Gastrocnemius medialis (tissue), 4 donors: Measurements from ENCODE around the gene AUTS2. TPM values are rescaled to one million over a fixed set of nuclear protein-coding genes. Genes with fewer than 3 reads are reported as not detected.

Experiments
- ATAC-seq, 2 donors: fragments of 150-250 bp; one replicate each; pipeline ENCODE4 v1.9.1; 2016
- DNase-seq, 2 donors: peaks; one replicate each; pipeline ENCODE4 v3.0.0-alpha.2; 2019
- H3K27ac ChIP-seq, 4 donors: fragments of 200-600 bp; sonication (generic); 1 replicate in 1 of 4; 2 replicates in 3 of 4; pipeline ENCODE4 v1.5.1; 2016 to 2018; ENCODE audit warnings: mild to moderate bottlenecking in 2 of 4, moderate library complexity in 1 of 4
- H3K27me3 ChIP-seq, 3 donors: fragments of 200-600 bp; sonication (generic) in 2 of 3; 1 replicate in 1 of 3; 2 replicates in 2 of 3; pipeline versions ENCODE4 v1.5.1 to v1.6.0; 2016 to 2019; ENCODE audit warnings: mild to moderate bottlenecking in 1 of 3, moderate library complexity in 1 of 3
- H3K36me3 ChIP-seq, 2 donors: fragments of 200-600 bp; sonication (generic) in 1 of 2; one replicate each; pipeline ENCODE4 v1.5.1; 2017 to 2018
- H3K4me1 ChIP-seq, 2 donors: fragments of 200-600 bp; sonication (generic) in 1 of 2; one replicate each; pipeline ENCODE4 v1.5.1; 2016 to 2017; ENCODE audit warnings: mild to moderate bottlenecking in 2 of 2
- H3K4me3 ChIP-seq, 4 donors: fragments of 200-600 bp; sonication (generic) in 3 of 4; 1 replicate in 1 of 4; 2 replicates in 3 of 4; pipeline ENCODE4 v1.5.1; 2016 to 2019; ENCODE audit warnings: mild to moderate bottlenecking in 2 of 4
- H3K9me3 ChIP-seq, 3 donors: fragments of 200-600 bp; sonication (generic) in 2 of 3; 1 replicate in 1 of 3; 2 replicates in 2 of 3; pipeline ENCODE4 v1.5.1; 2016 to 2019
- CTCF ChIP-seq, 5 experiments: fragments of 450-650 bp in 3 of 5; fragments of 200-600 bp in 2 of 5; sonication (generic) in 2 of 5; IDR thresholded peaks in 4 of 5; conservative IDR thresholded peaks in 1 of 5; 1 replicate in 4 of 5; 2 replicates in 1 of 5; pipeline ENCODE4 v1.5.1; 2016 to 2019; ENCODE audit warnings: antibody characterized with exemption in 5 of 5, mild to moderate bottlenecking in 3 of 5, moderate library complexity in 3 of 5
- POLR2A ChIP-seq, 2 donors: fragments of 450-650 bp; IDR thresholded peaks; one replicate each; pipeline ENCODE4 v1.6.1; 2017; ENCODE audit warnings: antibody characterized with exemption in 2 of 2, mild to moderate bottlenecking in 2 of 2, moderate library complexity in 2 of 2
- in situ Hi-C, 4 donors: fragments of 200-750 bp; cut with MboI; loops; one replicate each; pipeline versions ENCODE4 v1.15.0 to v1.8.0; 2017; ENCODE audit warnings: low sequenced_read_pairs in 4 of 4
- intact Hi-C: fragments of 100-400 bp; cut with DNase I; formaldehyde crosslinking; loops from one replicate; pipeline ENCODE4 v1.15.1; 2023; ENCODE audit warnings: low total_unique reads
- total RNA-seq, 4 donors: library from RNA; depleted of rRNA; stranded (reverse); fragments of >200 nt; gene quantifications; one replicate each; pipeline versions ENCODE4 v1.1.0 to v1.2.3, GENCODE V29; 2016

AUTS2 gene
- total RNA-seq, 4 donors from 2014 or later = 2.5 to 16.2 (median 8.5) TPM

GRCh38 chr7:70416347-70416985, 818.2 kb downstream of the AUTS2 start:
- DNase-seq = no peak

GRCh38 chr7:70416986-70417655, 818.8 kb downstream of the AUTS2 start:
- Histone ChIP-seq H3K4me3 (no peak overlapping the region), H3K4me1 (no peaks in the 10 kb centered on the region), H3K27ac (no peak overlapping the region), H3K9me3 (no peaks in the 10 kb centered on the region), H3K27me3 (no peaks in the 10 kb centered on the region), H3K36me3 (no peaks in the 10 kb centered on the region)
- ATAC-seq (peak; percentile 62 to 74), DNase-seq (peak in 1 of 2 donors; percentile 20)
- intact Hi-C loops (no loop called here), in situ Hi-C loops (no loop called here)
- no peak for TF ChIP-seq POLR2A (IDR thresholded peaks at IDR 0.05)
- peak in 2 of 5 experiments; percentile 12 to 13 for TF ChIP-seq CTCF (IDR thresholded peaks at IDR 0.05 in 4 of 5, conservative IDR thresholded peaks at IDR 0.05 in 1 of 5)

More at GRCh38 chr7:70416347-70416985, 818.2 kb downstream of the AUTS2 start:
- H3K4me1 ChIP-seq = no peaks in the 10 kb centered on the region
- no peak for ATAC-seq
- H3K27me3 ChIP-seq = no peaks in the 10 kb centered on the region
- H3K9me3 ChIP-seq = no peaks in the 10 kb centered on the region
- no peak overlapping the region for H3K4me3 ChIP-seq
- H3K27ac ChIP-seq = no peak overlapping the region
- H3K36me3 ChIP-seq = no peaks in the 10 kb centered on the region
- no peak for TF ChIP-seq POLR2A (IDR thresholded peaks at IDR 0.05)
- no peak for TF ChIP-seq CTCF (IDR thresholded peaks at IDR 0.05 in 4 of 5, conservative IDR thresholded peaks at IDR 0.05 in 1 of 5)
- in situ Hi-C loops = no loop called here
- intact Hi-C loops = no loop called here

- intact Hi-C loops = no loop called here
- in situ Hi-C loops = no loop called here
Measured at GRCh38 chr7:70419526-70420380, 821.5 kb downstream of the AUTS2 start.

GRCh38 chr7:70420381-70420662, 822.0 kb downstream of the AUTS2 start:
- no peak for TF ChIP-seq POLR2A (IDR thresholded peaks at IDR 0.05)
- no peak for TF ChIP-seq CTCF (IDR thresholded peaks at IDR 0.05 in 4 of 5, conservative IDR thresholded peaks at IDR 0.05 in 1 of 5)
- no peak for DNase-seq
- no peak for ATAC-seq
- Histone ChIP-seq H3K4me3 (no peak overlapping the region), H3K27me3 (no peaks in the 10 kb centered on the region), H3K4me1 (no peaks in the 10 kb centered on the region), H3K36me3 (no peaks in the 10 kb centered on the region), H3K27ac (no peak overlapping the region), H3K9me3 (no peaks in the 10 kb centered on the region)
- in situ Hi-C loops = no loop called here
- intact Hi-C loops = no loop called here

More at GRCh38 chr7:70419526-70420380, 821.5 kb downstream of the AUTS2 start:
- Histone ChIP-seq H3K27me3 (no peaks in the 10 kb centered on the region), H3K9me3 (no peaks in the 10 kb centered on the region), H3K4me1 (no peaks in the 10 kb centered on the region), H3K36me3 (no peaks in the 10 kb centered on the region), H3K27ac (no peak overlapping the region), H3K4me3 (no peak overlapping the region)
- ATAC-seq (no peak), DNase-seq (no peak)
- TF ChIP-seq POLR2A (IDR thresholded peaks at IDR 0.05) (no peak), CTCF (IDR thresholded peaks at IDR 0.05 in 4 of 5, conservative IDR thresholded peaks at IDR 0.05 in 1 of 5) (no peak)
